KOPT-K1 (cell line): Measurements from ENCODE around the gene ACRBP.
"Not testable (repeated sequence)": the region's sequence is repeated elsewhere in the genome, so short reads cannot be mapped to it uniquely, and the experiment has no call there.

Experiments used
- H3K27ac ChIP-seq: fragments of 200-600 bp; sonication (generic); 2 replicates; pipeline ENCODE4 v1.5.1; 2016; ENCODE audit warnings: antibody characterized with exemption, mild to moderate bottlenecking, low read depth, low read length; ENCODE audit not compliant: poor library complexity, severe bottlenecking
- H3K36me3 ChIP-seq: fragments of 200-600 bp; sonication (generic); 2 replicates; pipeline ENCODE4 v1.5.1; 2017; ENCODE audit warnings: antibody characterized with exemption, mild to moderate bottlenecking, low read length, moderate library complexity; ENCODE audit not compliant: insufficient read depth
- H3K9me3 ChIP-seq: fragments of 200-600 bp; sonication (generic); 2 replicates; pipeline ENCODE4 v1.5.1; 2017; ENCODE audit warnings: antibody characterized with exemption, low read length, mild to moderate bottlenecking; ENCODE audit not compliant: insufficient read depth, poor library complexity, severe bottlenecking

The ACRBP gene

DNA sequence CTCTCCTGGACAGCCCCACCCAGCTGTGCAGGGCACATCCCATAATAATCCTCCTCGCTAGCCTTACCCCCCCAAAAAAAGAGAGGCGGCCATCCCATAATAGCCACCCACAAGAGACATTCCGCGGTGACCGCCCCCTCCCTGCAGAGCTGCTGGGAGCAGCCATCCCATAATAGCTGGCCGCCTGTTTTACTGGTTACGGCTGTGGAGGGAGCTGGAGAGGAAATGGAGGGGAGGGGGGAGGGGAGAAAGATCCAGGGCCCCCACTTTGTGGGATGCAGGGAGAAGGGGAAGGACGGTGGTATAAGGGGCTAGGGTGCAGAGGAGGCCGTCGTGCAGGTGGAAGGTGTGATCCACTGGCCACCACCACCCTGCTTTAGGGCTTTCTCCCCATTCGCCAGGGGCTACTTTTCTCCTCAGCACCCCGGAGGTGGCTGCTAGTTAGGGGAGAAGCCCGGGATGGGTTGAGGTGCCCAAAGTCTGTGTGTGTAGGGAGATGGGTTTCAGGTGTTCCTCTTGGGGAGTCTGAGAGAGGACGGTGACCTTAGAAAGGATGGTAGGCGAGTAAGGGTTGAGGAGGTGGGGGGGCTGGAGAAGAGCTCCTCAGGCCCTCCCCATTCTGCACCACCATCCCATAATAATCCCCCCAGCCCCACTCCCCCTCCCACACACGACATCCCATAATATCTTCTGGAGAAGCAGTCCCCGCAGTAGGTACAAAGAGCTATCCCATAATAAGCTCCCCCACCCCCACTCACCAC is 34.0 kb downstream of the ACRBP start:
- Histone ChIP-seq H3K27ac (peak overlapping the region; percentile 92), H3K9me3 (no peaks in the 10 kb centered on the region), H3K36me3 (no peaks in the 10 kb centered on the region)

GRCh38 chr12:6612652-6613014 is 34.6 kb downstream of the ACRBP start:
- no peaks in the 10 kb centered on the region for H3K9me3 ChIP-seq
- no peaks in the 10 kb centered on the region for H3K36me3 ChIP-seq
- H3K27ac ChIP-seq: peak overlapping the region; percentile 92

DNA sequence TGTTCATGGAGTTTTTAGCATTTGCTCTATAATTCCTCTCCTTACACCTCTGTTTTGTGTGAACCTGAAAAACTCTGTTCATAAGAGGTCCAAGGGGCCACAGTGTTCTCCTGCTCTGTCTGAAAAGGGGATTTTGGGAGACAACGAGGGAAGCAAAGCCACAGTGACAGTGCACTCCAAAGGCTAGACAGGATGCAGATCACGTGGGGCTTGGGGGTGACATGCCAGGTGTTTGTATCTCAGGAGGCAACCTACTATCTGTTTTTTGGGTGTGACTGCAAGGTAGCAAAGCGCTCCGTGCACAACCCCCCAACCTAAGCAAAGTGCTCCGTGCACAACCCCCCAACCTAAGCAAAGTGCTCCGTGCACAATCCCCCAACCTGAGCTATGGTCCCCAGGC is 35.0 kb downstream of the ACRBP start:
- no peaks in the 10 kb centered on the region for H3K9me3 ChIP-seq
- no peaks in the 10 kb centered on the region for H3K36me3 ChIP-seq
- peak overlapping the region; percentile 92 for H3K27ac ChIP-seq

DNA sequence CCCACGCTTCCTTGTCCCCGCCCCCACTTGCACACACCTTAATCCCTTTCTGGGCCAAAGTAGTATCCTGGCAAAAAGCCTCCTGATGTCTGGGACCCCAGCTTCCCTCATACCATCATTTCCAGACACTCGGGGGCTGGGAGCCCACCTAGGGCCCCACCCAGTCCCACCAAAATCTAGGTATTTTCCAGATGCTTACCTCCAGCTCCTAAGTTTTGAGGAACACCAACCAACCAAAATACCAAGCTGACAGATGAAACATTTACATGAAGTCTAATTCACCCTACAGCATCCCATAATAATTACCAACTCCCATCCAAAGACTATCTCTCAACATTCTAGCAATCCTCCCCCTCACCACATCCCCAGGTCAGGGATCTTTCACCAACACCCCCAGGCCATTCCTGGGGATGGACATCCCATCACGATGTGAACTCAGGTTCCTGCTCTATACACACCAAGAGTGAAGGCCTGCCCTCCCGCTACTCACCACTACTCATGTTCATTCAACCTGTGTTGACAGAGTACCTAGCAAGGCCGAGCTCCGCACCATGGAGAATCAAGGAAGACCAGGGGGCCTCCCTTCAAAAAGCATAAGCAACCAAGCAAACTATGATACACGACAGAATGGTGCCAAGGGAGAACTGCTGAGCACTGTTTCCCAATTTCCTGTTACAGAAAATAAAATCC is 38.5 kb downstream of the ACRBP start:
- Histone ChIP-seq H3K36me3 (peaks cover 17% of the 10 kb centered on the region), H3K9me3 (no peaks in the 10 kb centered on the region), H3K27ac (peak overlapping the region; percentile 20)

DNA sequence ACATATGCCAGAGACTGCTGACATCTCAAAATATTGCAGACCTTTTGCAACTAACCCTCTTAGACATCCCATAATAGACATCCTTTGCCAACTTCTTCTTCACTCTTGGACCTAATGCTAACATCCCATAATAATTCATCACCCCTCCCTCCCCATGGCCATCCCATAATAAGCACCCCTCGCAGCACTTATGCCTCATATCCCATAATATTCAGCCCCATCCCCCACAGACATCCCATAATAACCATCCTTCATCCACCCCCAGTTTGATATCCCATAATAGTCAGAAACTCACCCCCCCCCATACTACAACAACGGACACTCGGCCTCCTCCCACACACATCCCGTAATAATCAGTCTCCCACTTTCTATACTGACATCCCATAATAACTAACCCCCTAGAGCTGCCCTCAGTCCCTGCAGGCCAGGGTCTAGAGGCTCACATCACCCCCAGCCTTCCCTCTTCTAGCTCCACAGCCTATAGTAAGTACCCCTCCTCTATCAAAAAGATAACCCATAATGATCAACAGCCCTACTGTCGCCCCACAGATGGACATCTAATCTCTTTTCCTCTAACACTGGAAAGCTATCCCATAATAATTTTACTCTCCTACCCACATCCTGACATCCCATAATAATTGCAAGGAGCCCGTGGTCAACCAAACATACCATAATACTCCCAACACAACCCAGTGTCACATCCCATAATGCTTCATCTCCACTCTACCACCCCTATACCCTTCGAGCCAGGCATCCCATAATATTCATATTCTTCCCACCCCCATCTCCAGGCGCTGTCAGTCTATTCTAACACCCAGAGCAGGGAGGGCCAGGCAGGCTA is 39.3 kb downstream of the ACRBP start:
- H3K9me3 ChIP-seq: no peaks in the 10 kb centered on the region
- peaks cover 21% of the 10 kb centered on the region for H3K36me3 ChIP-seq
- peak overlapping the region; percentile 77 for H3K27ac ChIP-seq

- Histone ChIP-seq H3K36me3 (peaks cover 35% of the 10 kb centered on the region), H3K27ac (peak overlapping the region; percentile 77), H3K9me3 (no peaks in the 10 kb centered on the region)
These were observed 40.7 kb downstream of the ACRBP start for GRCh38 chr12:6606331-6607131.

- H3K9me3 ChIP-seq: no peaks in the 10 kb centered on the region
- peaks cover 44% of the 10 kb centered on the region for H3K36me3 ChIP-seq
- H3K27ac ChIP-seq: peak overlapping the region; percentile 77
These were observed 41.6 kb downstream of the ACRBP start for GRCh38 chr12:6605421-6606330.

- Histone ChIP-seq H3K9me3 (no peaks in the 10 kb centered on the region), H3K27ac (peak overlapping the region; percentile 77), H3K36me3 (peaks cover 56% of the 10 kb centered on the region)
These were observed 42.8 kb downstream of the ACRBP start for GRCh38 chr12:6604259-6605029.

- peaks cover 69% of the 10 kb centered on the region for H3K36me3 ChIP-seq
- peak overlapping the region; percentile 77 for H3K27ac ChIP-seq
- H3K9me3 ChIP-seq: no peaks in the 10 kb centered on the region
These were observed 44.1 kb downstream of the ACRBP start for GRCh38 chr12:6603095-6603567.

DNA sequence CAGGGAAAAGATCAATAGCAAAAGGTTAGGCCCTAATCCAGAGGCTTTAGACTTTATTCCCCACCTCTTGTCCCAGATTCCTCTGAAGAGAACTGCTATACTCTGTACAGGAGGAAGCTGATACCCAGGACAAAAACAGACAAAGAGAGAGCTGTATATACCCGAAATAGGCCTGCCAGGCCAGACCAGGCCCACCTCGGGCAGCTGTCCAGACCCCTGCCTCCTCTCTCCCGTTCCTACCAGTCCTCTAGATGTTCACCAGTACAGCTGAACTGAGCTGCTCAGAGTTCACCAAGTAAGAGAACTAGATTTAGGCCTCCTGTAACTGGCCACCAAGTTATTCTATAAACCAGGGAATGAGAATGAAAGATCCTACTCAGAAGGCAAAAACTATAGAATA is 44.7 kb downstream of the ACRBP start:
- Histone ChIP-seq H3K36me3 (peaks cover 75% of the 10 kb centered on the region), H3K27ac (peak overlapping the region; percentile 77), H3K9me3 (no peaks in the 10 kb centered on the region)

- not testable (repeated sequence) for H3K9me3 ChIP-seq, H3K27ac ChIP-seq
- H3K36me3 ChIP-seq: peaks cover 100% of the 10 kb centered on the region
These were observed 51.6 kb downstream of the ACRBP start for GRCh38 chr12:6595673-6596072.

DNA sequence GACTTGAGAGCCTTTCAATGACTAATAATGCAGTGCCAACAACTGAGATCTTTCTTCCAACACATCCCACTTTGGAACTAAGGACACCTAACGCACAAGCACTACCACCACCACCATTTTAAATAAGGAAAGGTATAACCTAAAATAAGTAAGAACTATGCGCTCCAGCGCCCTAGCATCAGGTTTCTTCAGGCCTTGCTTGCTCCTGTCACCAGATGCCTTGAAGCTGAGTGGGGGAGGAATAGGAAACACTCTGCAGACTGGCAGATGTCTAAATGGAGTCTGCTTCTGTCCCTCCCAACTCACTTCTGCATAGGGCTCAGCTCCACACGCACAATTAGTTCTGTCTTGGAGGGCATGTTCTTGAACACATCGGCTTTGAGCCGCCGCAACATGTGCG is 55.1 kb downstream of the ACRBP start:
- no peak overlapping the region for H3K27ac ChIP-seq
- peaks cover 100% of the 10 kb centered on the region for H3K36me3 ChIP-seq
- no peaks in the 10 kb centered on the region for H3K9me3 ChIP-seq
